Measurements from ENCODE around the gene ERFL.

The ERFL gene

DNA sequence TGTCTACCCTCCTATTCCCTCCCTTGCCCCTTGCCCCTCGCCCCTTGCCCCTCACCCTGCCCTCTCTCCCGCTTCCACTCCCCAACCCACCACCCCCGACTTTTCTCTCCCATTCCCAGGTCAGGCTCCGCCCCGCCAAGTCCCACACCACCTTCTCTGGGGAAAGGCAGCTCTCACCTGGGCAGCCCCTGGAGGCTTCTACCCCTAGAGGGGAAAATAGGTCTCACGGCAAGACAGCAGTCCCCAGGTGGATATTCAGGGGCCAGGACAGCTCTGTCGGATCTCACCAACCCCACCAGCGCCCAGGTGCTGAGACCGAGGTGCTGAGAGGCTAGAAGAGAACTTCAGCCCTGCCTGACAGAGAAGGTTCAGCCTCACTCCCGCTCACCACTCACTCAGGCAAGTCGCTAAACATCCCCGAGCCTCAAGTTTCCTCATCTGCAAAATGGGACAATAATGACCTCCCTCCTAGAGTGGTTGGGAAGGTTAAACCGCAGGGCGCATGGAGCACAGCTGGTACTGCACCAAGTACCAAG is 1.4 kb upstream of the ERFL start:
- no peaks in the 10 kb centered on the region for H3K79me2 ChIP-seq (ENCODE audit: low read length)
- no peaks in the 10 kb centered on the region for H4K20me1 ChIP-seq (ENCODE audit: insufficient read depth, low read length)
- no peaks in the 10 kb centered on the region for H3K9me3 ChIP-seq (ENCODE audit: insufficient read depth, low read length)
- H3K4me3 ChIP-seq (ENCODE audit: low read length): peak overlapping the region; percentile 80
- peaks cover 40% of the 10 kb centered on the region for H3K27me3 ChIP-seq (ENCODE audit: low read depth, low read length)
- no peak overlapping the region for H3K27ac ChIP-seq (ENCODE audit: low read length)
- H3K4me1 ChIP-seq (ENCODE audit: low read length): peaks cover 63% of the 10 kb centered on the region
- H3K9ac ChIP-seq (ENCODE audit: low read length): peak overlapping the region; percentile 76; the same call in 1 of the 2 replicates
- TF ChIP-seq EZH2phosphoT487 (IDR thresholded peaks at IDR 0.05; ENCODE audit: low read depth): no peak
- TF ChIP-seq, protein P1, sequence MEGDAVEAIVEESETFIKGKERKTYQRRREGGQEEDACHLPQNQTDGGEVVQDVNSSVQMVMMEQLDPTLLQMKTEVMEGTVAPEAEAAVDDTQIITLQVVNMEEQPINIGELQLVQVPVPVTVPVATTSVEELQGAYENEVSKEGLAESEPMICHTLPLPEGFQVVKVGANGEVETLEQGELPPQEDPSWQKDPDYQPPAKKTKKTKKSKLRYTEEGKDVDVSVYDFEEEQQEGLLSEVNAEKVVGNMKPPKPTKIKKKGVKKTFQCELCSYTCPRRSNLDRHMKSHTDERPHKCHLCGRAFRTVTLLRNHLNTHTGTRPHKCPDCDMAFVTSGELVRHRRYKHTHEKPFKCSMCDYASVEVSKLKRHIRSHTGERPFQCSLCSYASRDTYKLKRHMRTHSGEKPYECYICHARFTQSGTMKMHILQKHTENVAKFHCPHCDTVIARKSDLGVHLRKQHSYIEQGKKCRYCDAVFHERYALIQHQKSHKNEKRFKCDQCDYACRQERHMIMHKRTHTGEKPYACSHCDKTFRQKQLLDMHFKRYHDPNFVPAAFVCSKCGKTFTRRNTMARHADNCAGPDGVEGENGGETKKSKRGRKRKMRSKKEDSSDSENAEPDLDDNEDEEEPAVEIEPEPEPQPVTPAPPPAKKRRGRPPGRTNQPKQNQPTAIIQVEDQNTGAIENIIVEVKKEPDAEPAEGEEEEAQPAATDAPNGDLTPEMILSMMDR (IDR thresholded peaks at IDR 0.05; ENCODE audit: low read depth, low read length): no peak
- peak overlapping the region; percentile 96 for H3K4me2 ChIP-seq (ENCODE audit: low read length)
- no peak overlapping the region for H2AFZ ChIP-seq (ENCODE audit: low read depth, low read length)
- H3K36me3 ChIP-seq (replicated peaks; ENCODE audit: low read depth, low read length): no peaks in the 10 kb centered on the region

DNA sequence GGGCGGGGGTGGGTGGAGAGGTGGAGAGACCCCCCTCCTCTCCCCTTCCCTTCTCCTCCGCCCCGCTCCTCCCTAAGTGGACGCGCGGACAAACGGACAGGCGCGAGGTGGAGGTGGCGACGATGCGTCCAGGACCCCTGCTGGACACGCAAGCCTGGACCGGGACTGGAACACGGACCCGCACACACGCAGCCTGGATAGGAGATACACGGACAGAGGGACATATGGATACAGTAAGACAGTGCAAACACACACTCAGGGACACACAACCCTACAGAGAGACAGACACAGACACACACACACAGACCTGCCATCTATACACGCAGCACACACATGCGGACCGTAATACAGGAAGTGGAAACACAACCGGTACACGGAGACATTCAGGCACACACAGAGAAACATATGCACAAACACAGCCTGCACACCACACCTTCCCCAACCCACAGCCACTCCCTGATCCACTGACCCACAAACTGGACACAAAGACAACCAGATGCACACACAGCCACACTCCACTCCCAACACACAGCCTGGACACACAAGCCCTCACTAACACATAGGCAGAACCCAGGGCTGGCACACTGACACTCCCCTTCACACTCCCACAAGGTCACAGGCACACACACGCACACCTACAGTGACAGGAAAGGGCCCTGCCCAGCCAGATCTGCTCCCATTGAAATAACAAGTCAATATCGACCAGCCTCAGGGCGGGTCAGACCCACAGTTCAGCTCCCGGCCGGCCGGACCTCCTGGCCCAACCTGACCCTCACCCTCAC is 696 bp upstream of the ERFL start:
- no peaks in the 10 kb centered on the region for H3K9me3 ChIP-seq (ENCODE audit: insufficient read depth, low read length)
- H3K36me3 ChIP-seq (replicated peaks; ENCODE audit: low read depth, low read length): no peaks in the 10 kb centered on the region
- peak overlapping the region; percentile 80 for H3K4me3 ChIP-seq (ENCODE audit: low read length)
- H3K4me1 ChIP-seq (ENCODE audit: low read length): peaks cover 60% of the 10 kb centered on the region
- H2AFZ ChIP-seq (ENCODE audit: low read depth, low read length): peak overlapping the region; percentile 75
- H3K79me2 ChIP-seq (ENCODE audit: low read length): no peaks in the 10 kb centered on the region
- no peaks in the 10 kb centered on the region for H4K20me1 ChIP-seq (ENCODE audit: insufficient read depth, low read length)
- TF ChIP-seq, protein P1 (IDR thresholded peaks at IDR 0.05; ENCODE audit: low read depth, low read length): no peak
- no peak for TF ChIP-seq EZH2phosphoT487 (IDR thresholded peaks at IDR 0.05; ENCODE audit: low read depth)
- peaks cover 46% of the 10 kb centered on the region for H3K27me3 ChIP-seq (ENCODE audit: low read depth, low read length)
- peak overlapping the region; percentile 76 for H3K9ac ChIP-seq (ENCODE audit: low read length)
- peak overlapping the region; percentile 96 for H3K4me2 ChIP-seq (ENCODE audit: low read length)
- H3K27ac ChIP-seq (ENCODE audit: low read length): no peak overlapping the region

DNA sequence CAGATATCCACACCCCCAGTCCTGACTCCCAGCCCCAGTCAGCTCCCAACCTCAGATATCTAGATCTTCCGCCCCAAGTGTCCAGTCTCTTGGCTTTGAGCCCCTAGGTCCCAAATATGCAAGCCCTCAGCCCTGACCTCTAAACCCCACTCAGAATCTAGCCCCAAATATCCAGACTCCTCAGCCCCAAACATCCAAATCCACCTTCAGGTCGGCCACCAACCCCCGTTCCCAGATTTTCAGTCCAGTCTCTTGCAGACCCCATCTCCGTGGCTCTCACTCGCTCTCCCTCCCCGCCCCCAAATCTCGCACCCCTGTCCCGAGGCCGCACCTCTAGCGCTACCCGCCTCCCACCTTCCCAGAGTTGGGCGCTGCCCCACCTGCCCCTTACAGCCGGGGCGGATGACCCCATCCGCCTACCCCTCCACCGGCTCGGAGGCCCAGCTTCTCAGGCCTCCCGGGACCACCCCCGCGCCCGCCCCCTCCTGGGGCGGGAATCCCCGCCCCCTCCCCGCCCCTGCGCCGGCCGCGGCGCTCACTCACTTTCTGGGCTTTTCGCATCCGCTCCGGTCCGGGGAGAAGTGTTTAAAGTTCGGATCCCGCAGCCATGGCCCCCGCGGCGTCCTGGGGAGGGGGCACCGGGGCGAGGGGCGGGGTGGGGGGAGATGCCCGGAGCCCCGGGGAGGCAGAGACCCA is 604 bp downstream of the ERFL start:
- Histone ChIP-seq H4K20me1 (ENCODE audit: insufficient read depth, low read length) (no peaks in the 10 kb centered on the region), H3K79me2 (ENCODE audit: low read length) (no peaks in the 10 kb centered on the region), H3K4me2 (ENCODE audit: low read length) (peak overlapping the region; percentile 96), H3K9me3 (ENCODE audit: insufficient read depth, low read length) (no peaks in the 10 kb centered on the region), H2AFZ (ENCODE audit: low read depth, low read length) (no peak overlapping the region), H3K27ac (ENCODE audit: low read length) (no peak overlapping the region), H3K9ac (ENCODE audit: low read length) (peak overlapping the region; percentile 76), H3K4me1 (ENCODE audit: low read length) (peaks cover 57% of the 10 kb centered on the region), H3K27me3 (ENCODE audit: low read depth, low read length) (peaks cover 53% of the 10 kb centered on the region), H3K36me3 (replicated peaks; ENCODE audit: low read depth, low read length) (no peaks in the 10 kb centered on the region), H3K4me3 (ENCODE audit: low read length) (peak overlapping the region; percentile 80)
- TF ChIP-seq, protein P1 (IDR thresholded peaks at IDR 0.05; ENCODE audit: low read depth, low read length): no peak
- no peak for TF ChIP-seq EZH2phosphoT487 (IDR thresholded peaks at IDR 0.05; ENCODE audit: low read depth)

All from OCI-LY3 (cell line).